Activated CD4-positive, alpha-beta T cell treated with anti-CD3 and anti-CD28 coated beads for 4 hours (primary cell): ENCODE results near the gene GRK4.
"Not testable (repeated sequence)": the region's sequence is repeated elsewhere in the genome, so short reads cannot be mapped to it uniquely, and the experiment has no call there.

ENCODE experiments used
- DNase-seq, 2 donors: peaks; one replicate each; pipeline ENCODE4 v3.0.0-alpha.2; 2020

The GRK4 gene

DNA sequence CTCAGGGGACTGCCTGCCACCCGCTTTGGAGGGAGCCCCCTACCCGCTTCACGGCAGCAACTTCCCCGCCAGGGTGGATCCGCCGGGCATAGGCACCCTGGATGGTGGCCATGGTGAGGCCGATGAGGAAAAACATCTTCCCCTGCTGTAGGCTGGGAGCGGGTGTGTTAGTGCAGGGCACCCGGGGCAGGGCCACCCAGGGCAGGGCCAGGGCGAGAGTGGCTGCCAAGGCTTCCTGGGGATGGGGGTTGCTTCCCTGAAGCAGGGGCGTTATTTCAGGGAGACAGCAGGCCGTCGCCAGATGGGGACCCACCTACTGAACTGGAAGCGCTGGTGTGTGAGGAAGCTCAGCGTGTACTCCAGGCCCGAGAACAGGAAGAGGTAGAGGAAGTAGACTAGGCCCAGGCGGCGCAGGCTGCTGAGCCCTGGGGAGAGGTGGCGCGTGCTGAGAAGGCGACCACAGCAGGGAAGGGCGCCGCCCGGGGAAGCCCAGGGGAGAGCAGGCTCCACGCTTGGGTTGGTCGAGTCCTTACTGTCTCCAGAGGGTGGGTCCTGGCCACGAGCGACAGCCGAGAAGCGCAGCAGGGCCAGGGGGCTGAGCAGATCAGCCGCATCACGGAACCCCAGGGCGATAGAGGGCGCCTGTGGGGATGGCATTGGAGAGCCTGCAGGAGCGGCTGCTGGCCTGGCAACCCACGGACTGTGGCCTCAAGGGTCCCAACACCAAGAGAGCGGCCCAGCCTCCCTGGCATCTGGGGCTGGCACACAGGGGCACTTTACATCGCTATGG is 31.7 kb upstream of the GRK4 start:
- peak in 1 of 2 donors; percentile 43 for DNase-seq

- no peak for DNase-seq
Measured at GRCh38 chr4:2932321-2932950, 30.9 kb upstream of the GRK4 start.

GRCh38 chr4:2932951-2933565 is 30.3 kb upstream of the GRK4 start:
- no peak for DNase-seq

DNA sequence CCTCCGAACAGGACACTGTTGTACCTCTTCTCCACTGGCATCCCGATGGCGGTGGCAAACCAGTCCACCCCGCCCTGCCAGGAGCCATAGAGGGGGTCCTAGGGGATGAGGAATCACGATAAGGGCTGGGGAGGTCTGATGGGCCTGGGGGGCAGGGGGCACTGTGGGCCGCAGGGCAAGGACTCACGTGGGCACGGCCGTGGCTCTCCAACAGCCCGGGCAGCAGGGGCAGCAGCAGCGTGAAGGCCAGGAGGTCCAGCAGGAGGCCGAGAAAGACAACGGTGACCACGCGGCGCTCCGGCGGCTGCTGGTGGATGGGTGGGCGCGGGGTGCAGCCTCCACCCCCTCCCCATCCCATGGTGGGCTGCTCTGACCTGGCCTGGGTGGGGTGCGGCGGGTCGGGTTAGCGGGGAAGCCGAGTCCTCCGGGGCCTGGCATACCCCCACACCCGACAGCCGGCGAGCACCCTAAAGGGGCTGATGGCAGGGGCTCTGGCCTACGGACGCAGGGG is 29.8 kb upstream of the GRK4 start:
- DNase-seq = no peak

DNA sequence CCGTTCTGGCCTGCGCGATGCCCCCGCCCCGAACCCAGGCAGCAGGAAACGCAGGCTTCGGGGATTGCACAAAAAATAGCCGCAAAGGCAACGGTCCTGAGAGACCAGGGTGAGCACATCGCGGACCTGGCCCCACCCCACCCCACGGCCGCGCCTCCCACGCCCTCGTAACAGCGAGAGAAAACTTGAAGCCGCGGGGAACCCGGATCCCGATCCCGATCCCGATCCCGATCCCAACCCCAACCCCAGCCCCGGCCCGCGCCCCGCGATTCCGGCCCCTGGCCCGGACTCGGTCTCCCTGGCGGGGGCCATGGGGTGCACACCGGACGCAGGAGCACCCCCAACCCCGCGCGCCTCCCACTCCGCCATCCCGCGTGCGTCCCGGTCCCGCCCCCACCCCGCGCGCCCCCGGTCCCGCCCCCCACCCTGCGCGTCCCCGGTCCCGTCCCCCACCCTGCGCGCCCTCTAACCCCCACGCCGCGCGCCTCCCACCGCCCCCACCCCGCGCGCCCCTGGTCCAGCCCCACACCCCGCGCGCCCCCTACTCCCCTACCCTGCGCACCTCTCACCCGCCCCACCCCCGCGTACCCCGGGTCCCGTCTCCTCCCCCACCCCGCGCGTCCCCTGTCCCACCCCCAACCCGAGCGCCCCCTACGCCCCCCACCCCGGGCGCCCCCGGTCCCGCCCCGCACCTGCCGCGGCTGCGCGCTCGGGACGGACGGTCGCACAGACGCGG is 29.1 kb upstream of the GRK4 start:
- peak; percentile 50 to 68 for DNase-seq

DNA sequence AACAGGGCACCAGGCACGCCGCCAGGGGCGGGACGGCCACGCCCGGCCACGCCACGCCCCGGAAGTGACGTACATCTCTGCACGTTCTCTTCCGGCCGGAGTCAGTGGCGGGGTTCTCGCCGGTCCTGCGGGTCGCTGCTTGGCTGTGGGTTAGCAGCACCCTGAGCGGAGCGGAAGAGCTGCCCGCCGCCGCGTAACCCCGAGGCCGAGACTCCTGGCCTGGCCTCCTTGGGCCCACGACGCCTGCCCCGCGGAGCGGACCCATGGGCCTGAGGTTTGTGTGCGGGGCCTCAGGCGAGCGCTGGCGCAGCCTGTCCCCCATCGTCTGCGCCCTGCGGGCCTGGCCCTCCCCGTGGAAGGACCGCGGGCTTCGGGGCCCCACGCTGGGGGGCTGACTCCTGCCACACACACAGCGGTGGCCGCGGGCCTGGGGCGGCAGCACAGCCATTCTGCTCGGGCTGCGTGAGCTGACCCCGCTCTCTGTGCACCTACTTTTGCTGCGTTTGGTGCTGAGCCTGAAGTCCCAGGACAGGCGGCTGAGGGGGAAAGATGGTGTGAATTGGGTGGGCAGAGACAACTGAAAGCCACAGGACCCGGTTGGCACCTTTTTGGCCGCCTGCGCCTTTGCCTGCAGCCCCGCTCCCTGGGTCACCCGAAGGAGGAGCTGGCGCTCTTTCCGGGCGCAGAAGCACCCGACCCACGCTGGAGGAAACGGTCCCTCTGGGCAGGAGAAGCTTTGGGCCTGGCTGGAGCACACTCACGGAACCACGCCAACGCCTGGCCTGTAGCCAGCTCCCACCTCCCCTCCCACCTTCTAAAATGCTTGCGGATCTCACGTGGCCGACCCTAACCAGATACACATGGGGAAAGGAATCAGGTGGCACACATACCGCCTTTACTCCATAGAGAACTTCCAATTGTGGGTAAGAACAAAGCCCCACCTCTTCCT is 28.3 kb upstream of the GRK4 start:
- peak; percentile 96 to 97 for DNase-seq

GRCh38 chr4:2935762-2936743 is 27.3 kb upstream of the GRK4 start:
- DNase-seq = peak; percentile 51 to 61

- peak in 1 of 2 donors; percentile 40 for DNase-seq
Measured at GRCh38 chr4:2936773-2937145, 26.6 kb upstream of the GRK4 start.

- no peak for DNase-seq
Measured at GRCh38 chr4:2937146-2937857, 26.1 kb upstream of the GRK4 start.

- DNase-seq = no peak
Measured at GRCh38 chr4:2937986-2938385, 25.4 kb upstream of the GRK4 start.

GRCh38 chr4:2938411-2938810 is 25.0 kb upstream of the GRK4 start:
- DNase-seq = not testable (repeated sequence)

DNA sequence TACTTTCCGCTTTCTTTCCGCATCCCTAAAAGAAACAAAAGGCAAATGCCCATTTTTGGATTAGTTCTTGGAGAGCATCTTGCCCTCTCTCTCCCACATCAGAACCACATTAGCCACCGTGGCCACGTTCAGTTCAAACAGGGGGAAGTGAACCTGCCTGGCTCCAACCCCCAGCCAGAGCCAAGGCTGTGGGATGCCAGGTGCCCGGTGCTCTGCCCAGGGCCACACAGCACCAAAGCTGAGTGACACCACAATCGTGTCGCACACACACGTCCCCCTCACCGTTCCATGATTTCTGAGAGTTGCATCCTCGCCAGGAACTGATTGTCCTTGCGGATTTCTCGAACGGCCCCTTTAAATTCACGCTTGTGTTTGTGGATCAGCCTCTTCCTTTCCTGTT is 24.5 kb upstream of the GRK4 start:
- no peak for DNase-seq

- DNase-seq = no peak
Measured at GRCh38 chr4:2939383-2940243, 23.8 kb upstream of the GRK4 start.

GRCh38 chr4:2940267-2941137 is 22.9 kb upstream of the GRK4 start:
- no peak for DNase-seq

DNA sequence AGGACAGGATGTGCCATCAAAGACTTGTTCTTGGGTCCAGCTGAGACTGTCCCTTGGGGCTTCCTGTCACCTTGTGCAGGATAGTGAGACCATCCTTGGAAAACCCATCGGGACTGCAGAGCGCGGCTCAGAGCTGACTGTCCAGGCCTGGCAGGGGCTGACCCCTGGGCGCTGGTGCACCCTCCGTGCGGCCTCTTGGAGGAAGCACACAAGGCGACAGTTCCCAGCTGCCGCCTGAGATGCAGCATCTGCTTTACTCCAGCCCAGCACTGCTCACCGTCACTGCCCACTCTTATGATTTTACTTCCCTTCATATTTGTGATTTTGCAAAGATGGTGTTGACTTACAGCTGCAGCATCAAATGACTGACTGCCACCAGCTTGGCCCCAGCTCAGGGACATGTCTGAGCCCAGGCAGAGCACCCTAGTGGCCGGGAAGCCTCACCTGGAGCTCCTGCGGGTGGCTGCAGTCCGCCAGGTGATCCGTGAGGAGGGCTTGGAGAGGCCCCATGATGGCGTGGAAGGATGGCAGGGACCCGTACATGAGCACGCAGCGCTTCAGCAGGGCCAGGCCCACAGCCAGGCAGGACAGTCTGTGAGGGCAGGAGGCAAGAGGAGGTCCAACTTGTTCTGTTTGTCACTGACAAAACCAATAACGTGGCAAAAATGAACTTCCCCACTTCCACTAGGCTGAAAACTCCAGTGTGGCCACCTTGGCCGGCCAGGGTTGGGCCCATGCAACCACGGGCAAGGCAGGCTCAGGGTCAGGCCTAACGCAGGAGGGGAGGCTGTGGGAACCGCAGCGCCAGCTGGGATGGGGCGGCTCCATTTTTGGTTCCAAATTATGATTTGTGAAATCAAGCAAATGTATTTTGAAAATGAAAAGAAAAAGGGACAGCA is 22.0 kb upstream of the GRK4 start:
- no peak for DNase-seq

- no peak for DNase-seq
Measured at GRCh38 chr4:2942037-2942531, 21.3 kb upstream of the GRK4 start.
